Nucleus accumbens (tissue), 56 donors: ENCODE results near the gene GPLD1.

Experiments used
- DNase-seq, 56 donors: peaks; one replicate each; lab custom pipeline; 2025; lab: John Stamatoyannopoulos, UW

Gene GPLD1

GRCh38 chr6:24458941-24459340 lies 30.4 kb downstream of the GPLD1 start:
- no peak for DNase-seq

DNA sequence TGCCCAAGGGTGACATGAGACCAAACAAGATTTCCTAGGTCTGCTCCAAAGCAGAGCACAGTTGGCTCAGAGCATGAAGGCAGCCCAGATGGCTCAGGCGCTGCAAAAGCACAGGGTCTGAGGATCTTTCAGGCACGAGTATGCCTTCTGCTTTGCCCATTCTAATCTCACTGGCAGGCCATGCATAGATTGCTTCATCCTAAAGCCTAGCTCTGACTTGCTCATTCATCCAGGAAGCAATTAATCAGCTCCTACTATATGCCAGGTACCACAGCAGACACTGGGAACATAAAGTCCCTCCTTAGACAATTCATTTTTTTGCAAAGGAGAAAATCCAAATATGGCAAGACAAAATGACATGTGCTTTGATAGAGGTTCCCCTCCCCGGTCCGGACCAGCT lies 31.2 kb downstream of the GPLD1 start:
- no peak for DNase-seq

DNA sequence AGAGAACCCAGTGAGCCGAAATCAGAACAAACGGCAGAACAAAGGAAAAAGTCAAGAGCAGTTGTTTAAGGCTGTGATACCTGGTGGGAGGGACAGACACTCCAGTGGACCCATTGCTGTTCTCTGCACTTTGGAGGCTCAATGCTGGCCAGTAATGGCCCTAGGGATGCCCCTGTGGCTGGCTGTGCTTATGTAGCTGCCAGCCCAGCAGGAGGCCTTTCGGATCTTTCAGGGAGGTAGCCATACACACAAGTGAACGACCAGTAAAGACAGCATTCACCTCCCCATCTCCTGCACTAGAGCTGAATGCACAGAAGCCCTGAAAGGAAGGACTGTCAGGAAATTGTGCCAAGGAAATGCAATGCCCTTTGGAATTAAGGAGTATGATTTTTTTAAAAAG lies 34.3 kb downstream of the GPLD1 start:
- DNase-seq, result no peak

GRCh38 chr6:24454452-24454851 lies 34.9 kb downstream of the GPLD1 start:
- DNase-seq, result no peak

DNA sequence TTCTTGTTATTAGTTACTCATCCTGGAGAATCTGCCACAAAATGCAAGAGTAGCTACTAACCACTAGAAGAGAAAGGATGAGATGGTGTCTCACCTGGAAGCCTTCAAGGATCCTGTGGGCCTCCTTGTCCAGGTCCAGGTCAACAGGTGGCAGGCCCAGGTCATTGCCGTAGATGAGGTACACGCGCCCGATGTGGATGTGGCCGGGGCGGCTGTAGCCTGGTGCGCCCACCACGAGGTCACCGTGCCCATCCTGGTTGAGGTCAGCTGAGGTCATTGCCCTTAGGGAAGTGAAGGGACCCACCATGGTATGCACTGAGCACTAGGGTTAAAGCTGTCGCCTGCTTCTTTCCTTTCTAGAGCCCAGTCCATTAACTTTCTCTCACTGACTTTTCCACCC lies 35.5 kb downstream of the GPLD1 start:
- DNase-seq, result no peak

DNA sequence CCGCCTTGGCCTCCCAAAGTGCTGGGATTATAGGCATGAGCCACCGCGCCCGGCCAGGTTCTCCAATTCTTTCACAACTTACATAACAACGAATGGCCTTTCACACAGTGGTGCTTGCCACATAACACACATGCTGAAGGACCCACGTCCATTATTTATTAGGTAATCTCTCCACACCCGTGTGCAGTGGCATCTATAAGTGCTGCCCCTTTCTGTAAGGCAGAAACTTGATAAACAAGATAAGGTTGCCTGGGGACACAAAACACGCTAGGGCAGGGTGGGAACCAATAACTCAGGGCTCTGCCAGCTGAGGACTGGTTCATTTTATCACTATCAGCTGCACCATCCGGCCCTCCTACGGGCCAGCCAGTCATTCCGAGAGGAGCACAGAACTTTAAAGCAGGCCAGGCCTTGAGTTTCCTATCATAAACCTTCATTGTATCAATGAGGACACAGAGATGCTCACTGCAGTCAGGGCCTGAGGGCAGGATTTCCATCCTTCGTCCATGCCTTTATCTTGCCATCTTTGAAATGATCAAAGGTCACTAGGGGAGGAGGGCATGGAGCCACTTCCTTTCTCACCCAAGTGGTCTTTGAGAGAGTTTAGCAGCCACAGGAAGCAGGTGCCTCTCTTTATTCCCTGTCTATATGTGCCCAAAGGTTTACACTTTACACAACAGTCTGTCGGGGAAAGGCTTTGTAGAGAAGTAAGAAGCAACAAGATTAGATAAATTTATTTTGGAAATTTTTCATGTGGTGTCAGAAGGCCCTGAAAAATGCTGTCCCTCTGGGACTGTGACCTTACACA lies 37.6 kb downstream of the GPLD1 start:
- no peak for DNase-seq

DNA sequence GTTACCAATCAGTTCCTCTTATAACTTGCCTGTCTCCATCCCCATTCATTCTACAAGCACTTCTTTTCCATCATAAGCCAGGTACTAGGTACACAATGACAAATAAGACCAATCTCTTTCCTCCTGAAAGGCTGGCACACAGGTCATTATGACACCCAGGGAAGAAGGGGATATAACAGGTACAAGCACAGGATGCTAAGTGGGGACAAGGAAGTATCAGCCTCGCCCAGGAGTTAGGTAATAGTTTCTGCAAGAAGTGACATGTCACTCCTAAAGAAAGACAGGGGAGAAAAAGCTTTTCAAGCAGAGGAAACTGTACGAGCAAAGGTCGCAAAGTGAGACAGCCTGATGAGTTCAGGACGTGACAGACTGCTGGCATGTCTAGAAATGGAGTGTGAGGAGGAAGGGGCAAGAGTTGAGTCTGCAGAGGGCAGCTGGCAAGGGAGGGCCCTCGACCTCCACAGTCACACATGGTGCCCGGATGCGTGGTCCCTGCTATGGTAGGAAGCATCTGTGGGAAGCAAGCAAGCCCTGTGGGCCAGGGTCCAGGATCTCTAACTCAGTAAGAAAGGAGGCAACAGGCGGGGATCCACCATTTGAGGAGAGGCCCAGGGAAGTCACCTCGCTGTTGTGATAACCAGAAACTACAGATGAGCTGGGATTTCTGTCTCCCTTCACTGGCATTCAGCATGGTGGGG lies 40.4 kb downstream of the GPLD1 start:
- no peak for DNase-seq

DNA sequence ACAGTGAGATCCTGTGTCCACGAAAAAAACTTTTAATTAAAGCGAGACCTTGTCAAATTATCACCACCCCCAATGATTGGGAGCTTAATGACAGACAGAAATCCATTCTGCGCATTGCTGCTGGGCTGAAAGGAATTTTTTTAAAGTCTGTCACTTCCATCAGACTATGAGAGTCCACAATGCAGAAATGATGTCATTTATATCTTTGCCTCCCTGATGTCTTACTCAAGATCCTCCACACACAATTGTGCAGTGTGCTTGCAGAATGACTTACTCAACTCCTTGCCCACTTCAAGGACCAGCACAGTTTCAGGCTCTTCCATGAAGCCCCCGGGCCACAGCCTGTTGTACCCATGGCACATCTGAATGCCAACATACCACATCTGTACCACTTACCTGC lies 41.0 kb downstream of the GPLD1 start:
- DNase-seq, result no peak

DNA sequence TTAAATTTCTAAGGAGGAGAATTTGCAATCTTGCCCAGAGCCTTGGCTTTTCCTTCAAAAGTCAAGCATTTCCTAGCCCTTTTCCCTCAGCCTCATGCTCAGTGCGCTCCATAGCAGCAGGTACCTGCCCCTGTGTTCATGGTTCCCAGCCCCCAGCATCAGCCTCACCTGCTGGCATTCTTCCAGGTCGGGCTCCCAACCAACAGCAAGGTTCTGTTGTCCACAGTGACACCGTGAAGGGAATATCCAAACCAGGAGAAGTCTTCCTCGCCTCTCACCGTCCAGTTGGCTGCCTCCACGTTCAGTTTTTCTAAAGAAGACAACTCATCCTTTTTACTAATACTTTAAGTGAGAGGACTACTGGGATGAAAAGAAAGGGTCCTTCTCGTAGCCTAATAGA lies 42.7 kb downstream of the GPLD1 start:
- DNase-seq, result no peak

DNA sequence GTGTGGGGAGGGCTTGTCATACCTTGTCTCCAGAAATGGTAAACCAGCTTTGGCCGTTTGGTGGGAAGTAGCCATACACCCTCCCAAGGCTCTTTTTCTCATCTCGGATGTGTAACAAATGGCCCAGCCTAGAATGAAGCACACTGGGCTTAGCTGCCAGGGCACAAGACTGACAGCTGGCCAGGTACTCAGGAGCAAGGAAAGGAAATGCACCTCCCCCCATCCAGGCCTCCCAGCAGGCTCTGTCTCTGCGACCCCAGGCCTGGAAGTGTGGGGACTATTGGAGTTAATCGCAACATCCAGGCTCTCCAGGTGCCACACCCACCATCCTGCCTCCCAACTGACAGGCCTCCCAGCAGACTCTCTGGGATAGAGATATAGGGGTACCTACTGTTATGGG lies 43.7 kb downstream of the GPLD1 start:
- DNase-seq, result no peak

DNA sequence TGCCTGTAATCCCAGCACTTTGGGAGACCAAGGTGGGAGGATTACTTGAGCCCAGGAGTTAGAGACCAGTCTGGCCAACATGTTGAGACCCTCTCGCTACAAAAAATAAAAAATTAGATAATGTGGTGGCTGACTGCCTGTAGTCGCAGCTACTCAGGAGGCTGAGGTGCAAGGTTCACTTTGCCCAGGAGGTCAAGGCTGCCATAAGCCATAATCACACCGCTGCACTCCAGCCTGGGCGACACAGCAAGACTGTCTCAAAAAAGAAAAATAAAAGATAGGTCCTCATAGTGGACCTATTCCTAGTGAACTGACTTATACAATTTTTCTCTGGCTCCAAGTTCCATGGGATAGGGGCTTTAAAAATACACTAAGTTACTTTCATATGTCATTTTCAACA lies 44.8 kb downstream of the GPLD1 start:
- no peak for DNase-seq

DNA sequence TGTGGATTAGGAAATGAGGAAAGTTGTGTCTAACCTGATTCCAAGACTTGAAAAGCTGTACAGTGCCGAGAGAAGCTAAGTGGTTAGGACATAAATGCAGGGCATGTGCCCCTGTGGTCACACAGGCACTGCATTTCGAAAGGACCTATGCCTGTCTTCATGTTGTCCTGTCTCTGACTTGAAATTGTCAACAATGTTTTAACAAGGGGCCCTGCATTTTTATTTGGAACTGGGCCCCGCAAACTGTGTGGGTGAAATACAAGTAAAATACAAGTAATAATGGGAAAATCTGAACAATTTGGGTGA lies 47.8 kb downstream of the GPLD1 start:
- DNase-seq, result no peak

GRCh38 chr6:24440897-24441598 lies 48.3 kb downstream of the GPLD1 start:
- no peak for DNase-seq

DNA sequence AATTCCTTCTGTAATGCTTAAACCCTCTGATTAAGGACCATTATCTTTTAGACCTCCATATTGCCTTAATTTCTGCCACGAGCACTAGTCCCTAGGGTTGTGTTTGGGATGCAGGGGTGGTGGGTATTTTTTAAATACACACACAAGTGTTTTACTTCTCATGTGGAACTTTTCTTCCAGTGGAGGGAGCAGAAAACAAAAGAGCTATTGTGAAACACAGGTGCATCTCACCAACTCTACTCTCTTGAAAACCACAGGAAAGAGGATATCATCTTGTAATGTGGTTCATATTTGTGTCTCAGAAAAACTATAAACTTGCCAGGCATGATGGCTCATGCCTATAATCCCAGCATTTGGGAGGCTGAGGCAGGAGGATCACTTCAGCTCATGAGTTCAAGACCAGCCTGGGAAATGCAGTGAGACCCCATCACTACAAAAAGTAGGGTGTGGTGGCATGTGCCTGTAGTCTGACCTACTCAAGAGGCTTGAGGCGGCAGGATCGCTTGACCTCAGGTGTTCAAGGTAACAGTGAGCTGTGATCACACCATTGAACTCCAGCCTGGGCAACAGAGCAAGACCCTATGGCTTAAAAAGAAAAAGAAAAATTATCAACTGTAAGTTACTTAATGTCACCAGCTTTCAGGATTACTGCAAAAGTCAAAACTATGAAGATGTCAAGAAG lies 49.4 kb downstream of the GPLD1 start:
- DNase-seq, result no peak

DNA sequence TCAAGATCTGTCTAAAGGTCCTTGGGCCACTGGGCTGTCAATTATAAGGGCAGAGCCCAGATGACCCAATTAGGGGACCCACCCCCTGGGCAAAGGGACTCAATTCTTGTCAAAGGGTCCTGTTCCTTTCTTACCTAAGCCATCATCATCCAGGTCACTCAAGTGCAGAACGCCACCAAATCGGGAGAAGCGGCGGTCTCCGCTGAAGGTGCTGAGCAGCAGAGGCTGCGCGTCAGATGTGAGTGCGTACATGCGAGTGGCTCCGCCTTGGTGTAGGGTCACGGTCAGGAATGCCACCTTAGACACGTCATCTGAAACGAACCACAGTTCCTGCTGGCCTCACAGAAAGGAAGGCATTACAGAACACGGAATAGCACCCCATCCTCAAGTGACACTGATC lies 52.4 kb downstream of the GPLD1 start:
- DNase-seq, result no peak

DNA sequence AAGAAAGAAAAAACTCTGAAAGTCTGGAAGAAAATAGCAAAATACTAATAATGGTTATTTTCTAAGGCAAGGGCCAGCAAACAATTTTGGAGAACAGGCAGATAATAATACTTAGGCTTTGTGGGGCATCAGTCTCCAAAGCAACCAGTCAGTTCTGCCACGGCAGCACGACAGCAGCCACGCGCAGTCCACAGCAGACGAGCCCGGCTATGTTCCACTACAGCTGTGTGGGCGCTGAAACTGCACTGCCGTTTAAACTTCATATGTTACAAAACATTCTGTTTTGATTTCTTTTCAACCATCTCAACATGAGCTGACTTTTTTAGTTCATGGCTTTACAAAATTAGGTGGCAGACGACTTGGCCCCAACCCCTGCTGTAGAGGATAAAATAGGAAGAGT lies 56.8 kb downstream of the GPLD1 start:
- no peak for DNase-seq

DNA sequence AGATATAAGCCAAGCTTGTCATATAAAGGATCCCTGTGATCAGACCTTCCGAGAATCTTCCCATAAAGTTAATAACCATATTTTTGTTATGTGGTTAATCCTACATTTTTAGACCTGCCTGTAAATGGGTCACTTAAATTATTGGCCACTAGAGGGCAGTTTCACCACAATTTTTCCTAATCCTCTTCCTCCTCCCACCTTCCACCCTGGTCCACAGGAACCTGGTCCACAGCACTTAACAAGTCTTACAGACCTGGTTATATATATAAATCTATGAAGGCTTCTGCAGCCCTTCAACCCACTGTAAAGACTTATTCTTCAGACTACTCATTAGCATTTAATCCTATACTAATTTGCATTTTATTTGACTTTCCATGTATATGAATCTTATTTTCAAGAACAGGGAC lies 58.3 kb downstream of the GPLD1 start:
- no peak for DNase-seq

DNA sequence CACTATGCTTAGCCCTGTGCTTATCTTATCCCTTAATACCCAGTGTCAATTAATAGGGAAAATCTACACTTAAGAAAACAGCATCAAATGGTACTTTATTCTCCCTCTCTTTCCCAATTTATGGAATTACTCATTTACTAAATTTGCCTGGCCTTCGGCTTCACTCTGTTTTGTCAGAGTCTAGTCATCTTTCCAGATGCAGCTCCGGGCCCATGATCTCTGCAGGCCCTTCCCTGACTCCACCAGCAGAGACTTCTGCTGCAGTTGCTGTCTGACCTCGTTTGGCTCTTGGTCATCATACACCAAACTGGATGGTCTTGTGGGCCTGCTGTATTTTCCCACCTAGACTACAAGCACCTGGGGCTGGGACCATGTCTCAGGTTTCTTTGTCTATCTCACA lies 59.3 kb downstream of the GPLD1 start:
- no peak for DNase-seq

GRCh38 chr6:24429146-24429545 lies 60.2 kb downstream of the GPLD1 start:
- no peak for DNase-seq

DNA sequence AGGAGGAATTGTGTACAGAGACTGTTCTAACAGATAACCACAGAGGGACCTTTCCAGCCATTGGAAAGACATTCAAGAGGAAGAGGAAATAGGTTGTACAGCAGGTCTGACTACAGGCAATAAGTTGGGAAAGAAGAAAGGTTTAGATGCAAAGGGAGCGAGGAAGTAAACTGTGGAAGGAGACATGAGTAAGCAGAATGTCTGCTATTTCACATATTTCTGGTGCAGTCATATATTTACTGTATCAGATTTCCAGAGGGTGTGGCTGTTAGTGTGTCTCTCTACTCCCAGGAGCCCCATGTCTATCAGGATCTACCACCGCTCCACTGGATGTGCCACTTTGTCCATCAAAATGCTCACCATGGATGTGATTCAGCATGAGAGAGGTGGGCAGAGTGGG lies 60.8 kb downstream of the GPLD1 start:
- DNase-seq, result no peak

- DNase-seq, result no peak
Observed at GRCh38 chr6:24426729-24427446, 62.5 kb downstream of the GPLD1 start.
